Jurkat, Clone E6-1 (cell line): Measurements from ENCODE around the gene TARM1.
"Not testable (repeated sequence)": the region's sequence is repeated elsewhere in the genome, so short reads cannot be mapped to it uniquely, and the experiment has no call there.

Experiments
- DNase-seq: peaks from one replicate; pipeline ENCODE4 v3.0.0-alpha.2; 2011; ENCODE audit warnings: low read depth, low spot score
- H3K4me3 ChIP-seq: 2 replicates; pipeline ENCODE4 v1.5.1; 2011; ENCODE audit warnings: mild to moderate bottlenecking, low read length, control low read depth, moderate library complexity

Gene TARM1

DNA sequence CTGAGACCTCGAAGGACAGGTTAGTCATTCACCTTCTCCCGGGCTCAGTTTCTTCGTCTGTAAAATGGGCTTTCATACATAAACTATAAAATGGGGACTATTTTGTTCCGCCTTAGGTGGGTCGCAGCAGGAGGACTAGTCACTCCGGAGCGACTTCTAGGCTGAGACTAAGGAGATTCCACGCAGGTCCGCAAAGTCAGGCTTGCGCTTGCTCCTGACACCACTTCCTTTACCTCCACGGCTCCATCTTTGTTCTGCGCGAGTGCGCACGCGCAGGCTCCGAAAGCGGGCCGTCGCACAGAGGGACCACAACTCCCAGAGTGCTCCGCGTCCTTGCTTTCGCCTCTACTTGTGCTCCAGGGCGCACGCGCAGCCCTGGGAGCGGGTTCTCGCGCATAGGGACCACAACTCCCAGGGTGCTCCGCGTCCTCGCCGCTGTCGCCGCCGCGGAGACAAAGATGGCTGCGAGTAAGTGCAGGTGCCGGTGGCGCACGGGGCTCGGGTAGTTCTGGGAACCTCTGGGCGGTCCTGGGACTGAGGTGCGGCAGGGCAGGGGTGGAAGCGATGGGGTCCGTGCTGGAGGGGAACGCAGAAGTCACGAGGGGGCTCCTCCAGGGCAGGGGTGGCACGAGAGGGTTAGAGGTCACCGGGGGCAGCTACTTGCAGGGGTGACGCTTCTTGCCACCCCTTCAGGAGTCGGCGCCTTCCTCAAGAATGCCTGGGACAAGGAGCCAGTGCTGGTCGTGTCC is 21.4 kb upstream of the TARM1 start, which contains the start of gene NDUFA3:
TSS of gene NDUFA3 (plus strand) at position 435 of the 749 bp plus-strand sequence. CDS start at position 459, 24 bp downstream.
- DNase-seq = peak; percentile 98
- peak within 1 kb of the TSS; percentile 96 for H3K4me3 ChIP-seq

DNA sequence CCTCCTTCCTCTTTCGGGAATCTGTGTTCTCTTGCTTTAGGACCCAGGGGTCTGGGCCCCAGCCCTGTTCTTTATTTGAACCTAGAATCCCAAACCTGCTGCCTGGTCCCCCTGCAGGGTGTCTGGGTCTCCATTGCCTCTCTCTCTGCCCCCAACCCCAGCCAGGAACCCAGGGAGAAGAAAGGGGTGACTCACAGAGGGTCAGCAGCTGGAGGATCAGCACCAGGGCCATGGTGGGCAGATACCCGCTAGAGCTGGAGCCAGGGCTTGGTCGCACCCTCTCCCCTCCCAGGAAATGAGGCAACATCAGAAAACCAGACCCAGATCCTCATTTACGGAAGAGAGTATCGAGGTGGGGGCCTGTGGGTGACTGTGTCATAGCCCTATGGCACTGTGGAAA is 19.4 kb upstream of the TARM1 start, which contains the start of gene OSCAR:
TSS of gene OSCAR (minus strand) at position 243 of the 400 bp plus-strand sequence. CDS start at position 232, 11 bp downstream.
- H3K4me3 ChIP-seq = no peak within 1 kb of the TSS
- DNase-seq = no peak

DNA sequence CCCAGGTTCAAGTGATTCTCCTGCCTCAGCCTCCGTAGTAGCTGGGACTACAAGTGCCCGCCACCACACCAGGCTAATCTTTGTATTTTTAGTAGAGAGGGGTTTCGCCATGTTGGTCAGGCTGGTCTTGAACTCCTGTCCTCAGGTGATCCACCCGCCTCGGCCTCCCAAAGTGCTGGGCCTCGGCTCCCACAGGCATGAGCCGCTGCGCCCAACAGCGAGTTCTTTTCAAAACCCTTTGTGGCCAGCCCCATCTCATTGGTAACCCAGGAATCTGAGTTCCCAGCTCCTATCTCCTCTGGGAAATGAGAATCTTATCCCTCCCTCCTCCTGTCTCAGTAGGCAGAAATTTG is 18.7 kb upstream of the TARM1 start:
- DNase-seq, H3K4me3 ChIP-seq: not testable (repeated sequence)

DNA sequence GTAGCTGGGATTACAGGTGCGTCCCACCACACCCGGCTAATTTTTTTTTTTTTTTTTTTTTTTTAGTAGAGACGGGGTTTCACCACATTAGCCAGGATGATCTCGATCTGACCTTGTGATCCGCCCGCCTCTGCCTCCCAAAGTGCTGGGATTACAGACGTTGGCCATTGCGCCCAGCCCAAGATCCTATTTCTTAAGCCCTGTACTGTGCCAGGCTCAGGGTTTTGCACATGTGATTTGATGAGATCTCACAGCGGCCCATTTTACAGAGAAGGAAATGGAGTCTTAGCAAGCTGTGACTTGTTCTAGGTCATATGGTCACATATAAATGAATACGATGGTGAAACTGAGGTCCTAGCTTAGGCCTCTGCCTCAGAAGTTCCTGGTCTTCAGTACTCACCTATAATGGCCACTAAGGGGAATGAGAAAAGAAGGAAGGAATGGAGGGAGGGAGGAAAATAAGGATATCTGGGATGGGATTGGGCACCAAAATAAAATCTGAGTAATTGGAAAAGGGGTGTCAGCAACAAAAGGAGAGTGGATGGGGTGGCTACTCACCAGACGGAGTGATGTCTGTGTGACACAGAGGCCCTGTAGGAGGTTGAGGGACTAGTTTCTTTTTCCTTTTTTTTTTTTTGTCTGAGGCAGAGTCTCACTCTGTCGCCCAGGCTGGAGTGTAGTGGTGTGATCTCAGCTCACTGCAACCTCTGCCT is 18.2 kb upstream of the TARM1 start:
- DNase-seq = no peak
- no peak overlapping the region for H3K4me3 ChIP-seq

DNA sequence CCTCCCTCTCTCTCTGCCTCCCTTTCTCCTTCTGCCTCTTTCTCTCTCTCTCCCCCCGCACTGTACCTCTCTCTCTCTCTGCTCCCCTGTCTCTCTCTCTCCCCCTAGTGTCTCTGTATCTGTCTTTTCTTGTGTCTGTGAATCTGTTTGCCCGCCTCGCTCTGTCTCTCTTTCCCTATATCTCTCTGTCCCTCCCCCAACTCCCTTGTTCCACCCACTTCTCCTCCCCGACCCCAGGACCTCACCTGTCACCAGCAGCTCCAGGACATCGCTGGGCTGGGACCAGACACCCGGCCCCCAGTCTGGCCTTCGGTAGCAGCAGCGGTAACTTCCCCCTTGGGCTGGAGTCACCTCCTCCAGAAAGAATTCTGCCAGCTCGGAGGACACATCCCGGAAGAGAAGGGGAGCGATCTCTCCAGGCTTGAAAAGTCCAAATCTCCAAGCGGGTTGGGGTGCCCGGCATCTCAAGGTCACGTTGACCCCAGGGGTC is 15.5 kb upstream of the TARM1 start:
- no peak overlapping the region for H3K4me3 ChIP-seq

DNA sequence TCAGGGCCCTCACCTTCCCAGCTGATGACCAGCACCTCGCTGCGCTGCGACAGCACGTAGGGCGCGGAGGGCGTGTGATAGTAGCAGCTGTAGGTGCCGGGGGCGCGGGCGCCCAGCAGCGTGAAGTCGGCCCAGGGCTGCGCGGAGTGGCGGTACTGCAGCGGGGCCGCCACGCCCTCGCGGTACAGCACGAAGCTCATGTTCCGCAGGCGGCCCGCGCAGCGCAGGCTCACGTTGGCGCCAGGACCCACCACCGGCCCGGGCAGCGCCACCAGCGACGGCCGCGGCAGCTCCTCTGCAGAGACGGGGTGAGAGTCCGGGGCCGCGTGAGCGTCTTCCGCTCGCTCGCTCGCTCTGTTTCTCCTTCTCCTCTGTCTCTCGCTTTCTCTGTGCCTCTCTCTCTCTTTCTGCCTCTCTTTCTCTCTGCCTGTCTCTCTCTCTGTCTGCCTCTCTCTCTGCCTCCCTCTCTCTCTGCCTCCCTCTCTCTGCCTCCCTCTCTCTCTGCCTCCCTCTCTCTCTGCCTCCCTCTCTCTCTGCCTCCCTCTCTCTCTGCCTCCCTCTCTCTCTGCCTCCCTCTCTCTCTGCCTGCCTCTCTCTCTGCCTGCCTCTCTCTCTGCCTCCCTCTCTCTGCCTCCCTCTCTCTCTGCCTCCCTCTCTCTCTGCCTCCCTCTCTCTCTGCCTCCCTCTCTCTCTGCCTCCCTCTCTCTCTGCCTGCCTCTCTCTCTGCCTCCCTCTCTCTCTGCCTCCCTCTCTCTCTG is 14.9 kb upstream of the TARM1 start:
- DNase-seq = not testable (repeated sequence)

More for the DNA sequence above, 15.5 kb upstream of the TARM1 start:
- DNase-seq = peak; percentile 35

DNA sequence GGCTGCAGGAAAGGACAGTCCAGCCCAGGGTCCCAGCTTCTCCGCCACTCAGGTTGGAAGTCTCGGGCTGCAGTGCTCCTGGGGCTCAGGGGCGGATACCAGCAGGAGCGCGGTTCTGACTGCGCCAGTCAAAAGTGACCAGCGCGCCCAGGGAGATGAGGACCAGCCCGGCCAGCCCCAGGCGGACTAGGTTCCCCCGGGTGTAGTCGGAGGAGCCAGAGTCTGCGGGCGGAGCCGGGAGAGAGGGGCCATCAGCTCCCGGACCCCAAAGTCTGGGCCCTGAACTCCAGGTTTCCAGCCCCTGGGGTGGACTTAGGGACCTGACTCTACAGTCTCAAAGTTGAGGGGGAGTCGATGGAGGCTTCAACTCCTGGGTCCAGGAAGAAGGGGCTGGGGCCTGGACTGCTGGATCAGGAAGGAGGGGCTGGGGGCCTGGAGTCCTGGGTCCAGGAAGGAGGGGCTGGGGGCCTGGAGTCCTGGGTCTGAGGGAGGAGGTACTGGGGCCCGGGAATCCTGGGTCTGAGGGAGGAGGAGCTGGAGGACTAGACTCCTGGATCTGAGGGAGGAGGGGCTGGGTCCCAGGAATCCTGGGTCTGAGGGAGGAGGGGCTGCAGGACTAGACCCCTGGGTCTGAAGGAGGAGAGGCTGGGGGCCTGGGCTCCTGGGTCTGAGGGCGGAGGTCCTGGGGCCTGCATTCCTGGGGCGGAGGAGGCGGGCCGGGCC is 14.1 kb upstream of the TARM1 start:
- no peak overlapping the region; the same call in 1 of the 2 replicates for H3K4me3 ChIP-seq
- no peak for DNase-seq

More for the DNA sequence above, 14.9 kb upstream of the TARM1 start:
- peak overlapping the region; percentile 2; the same call in 1 of the 2 replicates for H3K4me3 ChIP-seq

DNA sequence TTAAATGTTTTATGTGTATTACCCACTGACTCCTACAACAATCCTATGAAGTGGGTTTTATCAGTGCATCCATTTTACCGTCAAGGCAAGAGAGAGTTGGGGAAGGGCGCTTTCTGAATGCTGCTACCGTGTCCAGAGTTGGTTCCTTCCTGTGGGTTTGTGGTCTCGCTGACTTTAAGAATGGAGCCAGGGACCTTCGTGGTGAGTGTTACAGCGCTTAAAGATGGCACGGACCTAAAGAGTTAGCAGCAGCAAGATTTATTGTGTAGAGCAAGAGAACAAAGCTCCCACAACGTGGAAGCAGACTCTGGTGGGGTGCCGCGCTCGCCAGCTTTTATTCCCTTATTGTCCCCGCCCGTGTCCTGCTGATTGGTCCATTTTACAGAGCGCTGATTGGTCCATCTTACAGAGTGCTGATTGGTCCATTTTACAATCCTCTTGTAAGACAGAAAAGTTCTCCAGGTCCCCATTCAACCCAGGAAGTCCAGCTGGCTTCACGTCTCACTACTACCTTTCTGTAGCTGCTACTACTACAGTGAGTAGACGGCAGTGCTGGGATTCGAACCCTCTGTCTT is 13.3 kb upstream of the TARM1 start:
- no peak for DNase-seq
- H3K4me3 ChIP-seq = no peak overlapping the region

DNA sequence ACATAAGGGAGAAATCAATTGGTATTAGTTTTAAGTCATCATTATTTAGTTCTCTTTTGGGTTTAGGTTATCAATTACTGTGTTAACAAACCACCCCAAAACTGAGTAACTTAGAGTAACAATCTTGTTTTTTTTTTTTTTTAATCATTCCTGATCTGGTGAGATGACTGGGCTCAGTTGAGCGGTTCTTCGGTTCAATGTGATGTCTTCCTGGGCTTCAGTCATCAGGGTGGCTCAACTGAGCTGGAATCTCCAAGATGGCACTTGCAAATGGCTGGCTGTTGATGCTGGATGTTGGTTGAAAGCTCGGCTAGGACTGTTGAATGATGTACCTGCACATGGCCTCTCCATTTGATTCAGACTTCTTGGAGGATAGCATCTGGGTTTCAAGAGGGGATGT is 3.2 kb upstream of the TARM1 start:
- H3K4me3 ChIP-seq = no peak overlapping the region
- no peak for DNase-seq

DNA sequence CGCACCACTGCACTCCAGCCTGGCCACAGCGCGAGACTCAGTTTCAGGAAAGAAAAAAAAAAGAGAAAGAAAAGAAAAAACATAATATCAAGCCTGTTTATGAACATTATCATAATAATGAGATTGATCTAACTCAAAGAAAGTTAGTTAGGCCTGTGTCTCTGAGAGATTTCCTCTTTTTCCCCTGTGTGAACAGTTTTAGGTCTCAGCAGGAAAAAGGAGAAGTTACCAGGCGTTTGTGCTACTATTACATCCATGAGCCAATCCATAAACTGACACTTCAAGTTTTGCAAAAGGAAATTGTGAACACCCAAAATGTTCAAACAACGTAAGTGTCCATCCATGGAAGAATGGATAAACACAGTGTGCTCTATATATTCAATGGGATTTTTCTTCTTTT is 3.8 kb downstream of the TARM1 start:
- DNase-seq = no peak

DNA sequence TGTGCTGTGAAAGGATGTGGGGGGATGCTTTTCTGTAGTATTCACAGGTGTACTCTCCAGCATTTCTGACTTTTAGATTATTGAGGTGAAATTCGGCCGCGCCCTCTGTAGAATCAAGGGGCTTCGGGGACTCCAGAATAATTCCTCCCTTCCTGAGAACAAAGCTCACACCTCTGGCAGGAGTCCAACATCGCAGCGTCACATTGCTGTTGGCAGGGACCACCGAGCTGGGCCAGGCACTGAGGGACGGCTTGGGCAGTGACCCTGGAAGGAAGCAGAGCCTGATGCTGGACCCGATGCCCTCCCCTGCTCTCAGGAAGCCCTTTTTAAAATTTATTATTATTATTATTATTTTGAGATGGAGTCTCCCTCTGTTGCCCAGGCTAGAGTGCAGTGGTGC is 6.3 kb downstream of the TARM1 start:
- DNase-seq = no peak
- H3K4me3 ChIP-seq = no peak overlapping the region

More for the DNA sequence above, 3.8 kb downstream of the TARM1 start:
- H3K4me3 ChIP-seq = no peak overlapping the region

DNA sequence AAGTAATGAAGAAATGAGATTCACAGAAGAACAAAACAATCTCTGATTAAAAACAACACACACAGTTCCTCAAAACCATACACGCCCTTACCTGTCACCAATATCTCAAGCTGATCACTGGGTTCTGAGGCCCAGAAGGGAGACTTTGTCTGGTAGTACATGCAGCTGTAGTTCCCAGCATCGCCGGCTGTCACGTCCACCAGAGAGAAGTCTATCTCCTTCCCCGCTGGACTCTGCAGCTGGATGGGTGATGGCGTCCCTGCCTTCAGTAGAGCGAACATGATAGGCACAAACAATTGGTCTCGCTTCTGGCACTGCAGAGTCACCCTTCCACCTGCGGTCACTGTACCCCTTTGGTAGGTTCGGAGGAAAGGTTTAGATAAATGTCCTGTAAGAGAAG is 7.3 kb downstream of the TARM1 start:
- DNase-seq = no peak
- H3K4me3 ChIP-seq = no peak overlapping the region

DNA sequence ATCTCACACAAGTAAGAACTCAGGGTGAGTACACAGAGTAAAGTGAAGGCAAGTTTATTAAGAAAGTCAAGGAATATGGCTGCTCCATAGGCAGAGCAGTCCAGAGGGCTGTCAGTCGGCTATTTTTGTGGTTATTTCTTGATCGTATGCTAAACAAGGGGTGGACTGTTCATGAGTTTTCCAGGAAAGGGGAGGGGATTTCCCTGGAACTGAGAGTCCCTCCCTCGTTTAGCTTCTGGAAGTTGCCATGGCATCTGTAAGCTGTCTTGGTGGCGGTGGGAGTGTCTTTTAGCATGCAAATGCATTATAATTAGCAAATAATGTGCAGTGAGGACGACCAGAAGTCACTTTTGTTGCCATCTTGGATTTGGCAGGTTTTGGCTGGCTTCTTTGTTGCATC is 11.7 kb downstream of the TARM1 start:
- no peak for DNase-seq
- no peak overlapping the region for H3K4me3 ChIP-seq

DNA sequence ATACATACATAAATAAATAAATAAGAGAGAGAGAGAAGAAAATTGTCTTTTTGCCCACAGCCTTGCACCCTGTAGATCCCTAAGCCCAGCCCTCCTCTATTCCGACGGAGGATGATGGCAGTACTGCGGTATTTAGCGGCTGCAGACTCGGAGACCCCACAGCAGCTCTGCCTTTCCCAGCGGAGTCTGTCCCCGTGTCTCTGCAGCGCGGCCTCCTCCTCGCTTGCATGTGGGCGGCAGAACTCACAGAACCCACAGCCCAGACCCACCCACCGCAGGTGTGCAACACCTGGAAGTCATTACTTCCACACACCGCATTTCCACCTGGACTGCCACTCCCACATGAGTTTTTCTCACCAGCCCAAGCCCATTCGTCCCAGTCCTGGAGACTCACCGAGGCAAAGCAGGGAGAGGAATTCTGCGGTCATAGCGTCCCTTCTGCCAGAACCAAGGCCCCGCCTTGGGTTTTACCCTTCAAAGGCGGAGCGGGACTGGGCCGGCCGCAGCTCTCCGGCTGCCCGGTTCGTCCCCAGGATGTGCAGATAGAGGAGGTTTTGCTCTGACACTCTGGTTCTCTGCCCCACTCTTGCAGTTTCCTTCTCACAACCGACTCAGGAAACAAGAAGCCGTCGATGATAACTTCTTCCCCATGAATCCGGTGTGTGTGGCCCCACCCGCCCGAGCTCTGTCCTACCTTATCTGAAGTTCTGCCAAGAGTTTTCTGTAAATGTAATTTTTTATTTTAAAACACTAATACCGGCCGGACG is 17.6 kb downstream of the TARM1 start, which contains the start of gene VSTM1:
TSS of gene VSTM1 (minus strand) at position 548 of the 767 bp plus-strand sequence. CDS start at position 428, 120 bp downstream.
- H3K4me3 ChIP-seq = no peak within 1 kb of the TSS
- no peak for DNase-seq

DNA sequence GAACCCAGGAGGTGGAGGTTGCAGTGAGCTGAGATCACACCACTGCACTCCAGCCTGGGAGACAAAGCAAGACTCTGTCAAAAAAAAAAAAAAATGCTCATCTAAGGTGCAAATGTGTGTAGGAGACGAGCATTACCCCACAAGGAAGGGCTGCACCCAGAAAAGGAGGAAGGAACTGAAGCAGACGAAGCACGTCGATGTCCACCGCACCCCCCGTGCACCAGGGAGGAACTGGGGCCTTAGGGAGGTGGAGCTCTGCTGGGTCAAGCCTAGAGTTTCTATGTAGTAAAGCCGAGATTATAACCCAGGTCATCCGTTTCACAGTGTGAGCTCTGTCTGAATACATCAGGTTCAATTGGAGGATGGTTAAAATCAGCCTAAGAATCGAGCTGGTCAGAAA is 18.5 kb downstream of the TARM1 start:
- DNase-seq = no peak

DNA sequence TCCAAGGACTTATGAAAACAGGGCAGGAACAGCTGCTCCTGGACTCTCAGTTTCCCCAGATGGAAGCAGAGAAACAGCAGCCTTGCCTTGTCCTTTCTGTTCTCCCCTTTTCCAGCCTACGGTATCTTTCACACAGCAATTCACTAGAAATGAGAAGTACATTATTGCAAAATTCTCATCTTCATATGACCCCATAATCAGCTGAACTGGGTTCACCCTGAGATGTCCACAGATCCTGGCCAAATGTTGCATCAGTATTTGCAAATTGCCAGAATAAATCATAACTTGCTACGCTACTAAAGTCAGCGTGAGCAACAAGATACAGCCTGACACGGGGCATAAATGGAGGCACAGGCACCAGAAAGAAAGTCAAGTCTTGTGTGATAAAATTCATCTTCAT is 33.5 kb downstream of the TARM1 start:
- no peak overlapping the region for H3K4me3 ChIP-seq
- no peak for DNase-seq

More for the DNA sequence above, 18.5 kb downstream of the TARM1 start:
- H3K4me3 ChIP-seq = no peak overlapping the region

DNA sequence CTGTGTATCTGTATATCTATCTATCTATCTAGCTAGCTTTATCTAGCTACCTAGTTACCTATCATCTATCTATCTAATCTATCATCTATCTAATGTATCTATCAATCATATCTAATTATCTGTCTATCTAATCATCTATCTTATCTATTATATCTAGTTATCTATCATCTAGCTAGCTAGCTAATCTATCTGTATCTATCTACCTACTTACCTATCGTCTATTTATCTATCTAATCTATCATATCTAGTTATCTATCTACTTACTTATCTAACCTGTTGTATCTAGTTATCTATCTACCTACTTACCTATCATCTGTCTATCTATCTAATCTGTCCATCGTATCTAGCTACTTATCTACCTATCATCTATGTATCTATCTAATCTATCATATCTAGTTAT is 35.4 kb downstream of the TARM1 start:
- H3K4me3 ChIP-seq = no peak overlapping the region
- DNase-seq = no peak

DNA sequence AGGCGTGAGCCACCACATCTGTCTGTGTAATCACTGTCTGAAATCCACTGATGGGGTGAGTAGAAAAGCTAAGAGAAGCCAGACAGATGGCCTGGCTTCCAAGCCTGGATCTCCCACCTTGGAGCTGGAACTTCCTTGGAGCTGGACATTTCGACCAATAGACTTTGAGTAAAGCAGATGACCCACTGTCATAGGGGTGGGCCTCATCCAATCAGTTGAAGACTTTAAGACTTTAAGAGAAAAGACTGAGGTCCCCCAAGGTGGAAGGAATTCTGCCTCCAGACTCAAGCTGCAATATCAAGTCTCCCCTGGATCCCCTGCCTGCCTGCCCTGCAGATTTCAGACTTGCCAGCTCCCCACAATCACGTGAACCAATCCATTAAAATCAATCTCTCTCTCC is 38.2 kb downstream of the TARM1 start:
- H3K4me3 ChIP-seq = no peak overlapping the region
- no peak for DNase-seq
